HCT116 (cell line): Measurements from ENCODE around the gene SMARCE1.

Experiments
- CEBPB ChIP-seq: IDR thresholded peaks from 2 replicates; pipeline ENCODE4 v1.6.1; 2012; ENCODE audit warnings: low read depth
- EGR1 ChIP-seq: IDR thresholded peaks from 2 replicates; pipeline ENCODE4 v1.6.1; 2012; ENCODE audit warnings: low read depth
- EZH2 ChIP-seq: fragments of 200-600 bp; sonication (generic); IDR thresholded peaks from 2 replicates; pipeline ENCODE4 v1.6.1; 2017; ENCODE audit warnings: antibody characterized with exemption, mixed run types
- EZH2phosphoT487 ChIP-seq: fragments of 200-600 bp; IDR thresholded peaks from 2 replicates; pipeline ENCODE4 v1.6.1; 2018; ENCODE audit warnings: antibody characterized with exemption, borderline replicate concordance
- JUND ChIP-seq: IDR thresholded peaks from 2 replicates; pipeline ENCODE4 v1.6.1; 2012
- POLR2A ChIP-seq: IDR thresholded peaks from 2 replicates; pipeline ENCODE4 v1.7.0; 2011; ENCODE audit warnings: borderline replicate concordance; ENCODE audit not compliant: insufficient read depth, insufficient read length; ENCODE audit errors: extremely low read depth
- POLR2AphosphoS5 ChIP-seq: IDR thresholded peaks from 2 replicates; pipeline ENCODE4 v1.6.1; 2011; ENCODE audit warnings: mild to moderate bottlenecking, low read depth, low read length, moderate library complexity
- SIN3A ChIP-seq: IDR thresholded peaks from 2 replicates; pipeline ENCODE4 v1.6.1; 2012; ENCODE audit warnings: low read depth
- YY1 ChIP-seq: IDR thresholded peaks from 2 replicates; pipeline ENCODE4 v1.6.1; 2011; ENCODE audit warnings: low read length, low read depth, moderate library complexity, mild to moderate bottlenecking; ENCODE audit not compliant: insufficient replicate concordance; ENCODE audit errors: extremely low read depth
- ZNF274 ChIP-seq: fragments of 200-500 bp; sonication (Bioruptor generic); IDR thresholded peaks from 2 replicates; pipeline ENCODE4 v1.6.1; 2014; ENCODE audit warnings: mild to moderate bottlenecking, low read depth, low read length, inconsistent platforms
- TF ChIP-seq, protein P1 (sequence below): IDR thresholded peaks from 2 replicates; pipeline ENCODE4 v1.6.1; 2011; ENCODE audit warnings: mild to moderate bottlenecking, low read length, moderate library complexity; ENCODE audit not compliant: insufficient replicate concordance; ENCODE audit errors: extremely low read depth
- TF ChIP-seq, protein P2 (sequence below): IDR thresholded peaks from 2 replicates; pipeline ENCODE4 v1.6.1; 2012; ENCODE audit warnings: low read depth
- TF ChIP-seq, protein P3 (sequence below), 3 experiments: fragments of 200-600 bp in 1 of 3; sonication (generic) in 1 of 3; IDR thresholded peaks in 2 of 3; conservative IDR thresholded peaks in 1 of 3; 2 replicates each; pipeline ENCODE4 v1.5.1; 2012 to 2017; ENCODE audit warnings: low read depth in 2 of 3, low read length in 2 of 3, antibody characterized with exemption in 1 of 3, borderline replicate concordance in 1 of 3, control low read depth in 1 of 3, mild to moderate bottlenecking in 1 of 3, mixed read lengths in 1 of 3, mixed run types in 1 of 3, moderate library complexity in 1 of 3; ENCODE audit not compliant: insufficient read depth in 1 of 3
- TF ChIP-seq, protein P4 (sequence below): IDR thresholded peaks from 2 replicates; pipeline ENCODE4 v1.6.1; 2012

DNA sequence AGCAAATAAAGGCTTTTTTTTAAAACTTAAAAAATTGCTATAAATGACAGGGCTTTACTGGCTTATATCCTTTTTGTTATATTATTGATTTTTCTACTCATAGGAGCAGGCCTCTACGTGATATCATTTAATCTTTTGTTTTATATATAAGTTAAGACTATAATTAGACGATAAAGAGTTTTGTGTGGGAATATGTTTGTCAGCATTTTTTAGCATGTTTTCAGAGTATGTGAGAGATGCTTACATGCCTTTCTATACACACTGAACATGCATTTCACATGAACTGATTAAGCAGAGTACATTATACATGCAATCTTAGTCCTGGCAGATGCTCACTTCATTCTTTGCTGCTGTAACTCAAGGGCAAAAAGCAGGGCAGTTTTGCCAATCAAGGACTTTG is 25.0 kb upstream of the SMARCE1 start:
- TF ChIP-seq YY1, result no peak
- TF ChIP-seq, protein P1, sequence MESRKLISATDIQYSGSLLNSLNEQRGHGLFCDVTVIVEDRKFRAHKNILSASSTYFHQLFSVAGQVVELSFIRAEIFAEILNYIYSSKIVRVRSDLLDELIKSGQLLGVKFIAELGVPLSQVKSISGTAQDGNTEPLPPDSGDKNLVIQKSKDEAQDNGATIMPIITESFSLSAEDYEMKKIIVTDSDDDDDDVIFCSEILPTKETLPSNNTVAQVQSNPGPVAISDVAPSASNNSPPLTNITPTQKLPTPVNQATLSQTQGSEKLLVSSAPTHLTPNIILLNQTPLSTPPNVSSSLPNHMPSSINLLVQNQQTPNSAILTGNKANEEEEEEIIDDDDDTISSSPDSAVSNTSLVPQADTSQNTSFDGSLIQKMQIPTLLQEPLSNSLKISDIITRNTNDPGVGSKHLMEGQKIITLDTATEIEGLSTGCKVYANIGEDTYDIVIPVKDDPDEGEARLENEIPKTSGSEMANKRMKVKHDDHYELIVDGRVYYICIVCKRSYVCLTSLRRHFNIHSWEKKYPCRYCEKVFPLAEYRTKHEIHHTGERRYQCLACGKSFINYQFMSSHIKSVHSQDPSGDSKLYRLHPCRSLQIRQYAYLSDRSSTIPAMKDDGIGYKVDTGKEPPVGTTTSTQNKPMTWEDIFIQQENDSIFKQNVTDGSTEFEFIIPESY, result no peak
- no peak for TF ChIP-seq POLR2A
- TF ChIP-seq, protein P2, sequence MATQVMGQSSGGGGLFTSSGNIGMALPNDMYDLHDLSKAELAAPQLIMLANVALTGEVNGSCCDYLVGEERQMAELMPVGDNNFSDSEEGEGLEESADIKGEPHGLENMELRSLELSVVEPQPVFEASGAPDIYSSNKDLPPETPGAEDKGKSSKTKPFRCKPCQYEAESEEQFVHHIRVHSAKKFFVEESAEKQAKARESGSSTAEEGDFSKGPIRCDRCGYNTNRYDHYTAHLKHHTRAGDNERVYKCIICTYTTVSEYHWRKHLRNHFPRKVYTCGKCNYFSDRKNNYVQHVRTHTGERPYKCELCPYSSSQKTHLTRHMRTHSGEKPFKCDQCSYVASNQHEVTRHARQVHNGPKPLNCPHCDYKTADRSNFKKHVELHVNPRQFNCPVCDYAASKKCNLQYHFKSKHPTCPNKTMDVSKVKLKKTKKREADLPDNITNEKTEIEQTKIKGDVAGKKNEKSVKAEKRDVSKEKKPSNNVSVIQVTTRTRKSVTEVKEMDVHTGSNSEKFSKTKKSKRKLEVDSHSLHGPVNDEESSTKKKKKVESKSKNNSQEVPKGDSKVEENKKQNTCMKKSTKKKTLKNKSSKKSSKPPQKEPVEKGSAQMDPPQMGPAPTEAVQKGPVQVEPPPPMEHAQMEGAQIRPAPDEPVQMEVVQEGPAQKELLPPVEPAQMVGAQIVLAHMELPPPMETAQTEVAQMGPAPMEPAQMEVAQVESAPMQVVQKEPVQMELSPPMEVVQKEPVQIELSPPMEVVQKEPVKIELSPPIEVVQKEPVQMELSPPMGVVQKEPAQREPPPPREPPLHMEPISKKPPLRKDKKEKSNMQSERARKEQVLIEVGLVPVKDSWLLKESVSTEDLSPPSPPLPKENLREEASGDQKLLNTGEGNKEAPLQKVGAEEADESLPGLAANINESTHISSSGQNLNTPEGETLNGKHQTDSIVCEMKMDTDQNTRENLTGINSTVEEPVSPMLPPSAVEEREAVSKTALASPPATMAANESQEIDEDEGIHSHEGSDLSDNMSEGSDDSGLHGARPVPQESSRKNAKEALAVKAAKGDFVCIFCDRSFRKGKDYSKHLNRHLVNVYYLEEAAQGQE, result no peak
- TF ChIP-seq, protein P3, sequence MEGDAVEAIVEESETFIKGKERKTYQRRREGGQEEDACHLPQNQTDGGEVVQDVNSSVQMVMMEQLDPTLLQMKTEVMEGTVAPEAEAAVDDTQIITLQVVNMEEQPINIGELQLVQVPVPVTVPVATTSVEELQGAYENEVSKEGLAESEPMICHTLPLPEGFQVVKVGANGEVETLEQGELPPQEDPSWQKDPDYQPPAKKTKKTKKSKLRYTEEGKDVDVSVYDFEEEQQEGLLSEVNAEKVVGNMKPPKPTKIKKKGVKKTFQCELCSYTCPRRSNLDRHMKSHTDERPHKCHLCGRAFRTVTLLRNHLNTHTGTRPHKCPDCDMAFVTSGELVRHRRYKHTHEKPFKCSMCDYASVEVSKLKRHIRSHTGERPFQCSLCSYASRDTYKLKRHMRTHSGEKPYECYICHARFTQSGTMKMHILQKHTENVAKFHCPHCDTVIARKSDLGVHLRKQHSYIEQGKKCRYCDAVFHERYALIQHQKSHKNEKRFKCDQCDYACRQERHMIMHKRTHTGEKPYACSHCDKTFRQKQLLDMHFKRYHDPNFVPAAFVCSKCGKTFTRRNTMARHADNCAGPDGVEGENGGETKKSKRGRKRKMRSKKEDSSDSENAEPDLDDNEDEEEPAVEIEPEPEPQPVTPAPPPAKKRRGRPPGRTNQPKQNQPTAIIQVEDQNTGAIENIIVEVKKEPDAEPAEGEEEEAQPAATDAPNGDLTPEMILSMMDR (IDR thresholded peaks at IDR 0.05 in 2 of 3, conservative IDR thresholded peaks at IDR 0.05 in 1 of 3; ENCODE audit: borderline replicate concordance in 1 of 3, insufficient read depth in 1 of 3, low read depth in 2 of 3, low read length in 2 of 3), result no peak
- TF ChIP-seq EZH2phosphoT487, result no peak
- no peak for TF ChIP-seq POLR2AphosphoS5
- TF ChIP-seq EZH2, result no peak
- TF ChIP-seq, protein P4, sequence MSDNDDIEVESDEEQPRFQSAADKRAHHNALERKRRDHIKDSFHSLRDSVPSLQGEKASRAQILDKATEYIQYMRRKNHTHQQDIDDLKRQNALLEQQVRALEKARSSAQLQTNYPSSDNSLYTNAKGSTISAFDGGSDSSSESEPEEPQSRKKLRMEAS, result no peak
- no peak for TF ChIP-seq EGR1
- no peak for TF ChIP-seq JUND
- TF ChIP-seq SIN3A, result no peak
- TF ChIP-seq ZNF274, result no peak
- no peak for TF ChIP-seq CEBPB
